H1 (cell line): ENCODE measurements around the gene PTCH1.

Source experiments
- BRCA1 ChIP-seq: IDR thresholded peaks from 2 replicates; pipeline ENCODE4 v1.6.1; 2012; ENCODE audit warnings: low read depth, low read length, improper control_type of control experiment
- CBX5 ChIP-seq: fragments of 300-800, 300-1000 bp; sonication (generic); IDR thresholded peaks from 2 replicates; pipeline ENCODE4 v1.7.1; 2016; ENCODE audit warnings: antibody characterized with exemption, low read length, low read depth
- EZH2 ChIP-seq: fragments of 200-600 bp; sonication (generic); IDR thresholded peaks from 2 replicates; pipeline ENCODE4 v1.7.1; 2012; ENCODE audit warnings: low read depth, mild to moderate bottlenecking, moderate library complexity, low read length, inconsistent platforms; ENCODE audit not compliant: severe bottlenecking
- GTF2F1 ChIP-seq: IDR thresholded peaks from 2 replicates; pipeline ENCODE4 v1.6.1; 2012; ENCODE audit warnings: low read depth, low read length, improper control_type of control experiment, borderline replicate concordance
- PHF8 ChIP-seq: fragments of 200-600 bp; sonication (generic); conservative IDR thresholded peaks from 2 replicates; pipeline ENCODE4 v1.7.1; 2012; ENCODE audit warnings: low read depth, mild to moderate bottlenecking, inconsistent platforms, low read length, moderate library complexity
- TF ChIP-seq, protein P1 (sequence below), 3 experiments: IDR thresholded peaks; 1 replicate in 2 of 3; 2 replicates in 1 of 3; pipeline versions ENCODE4 v1.5.1 to v1.6.1; 2011; ENCODE audit warnings: low read length in 3 of 3, mild to moderate bottlenecking in 3 of 3, inconsistent platforms in 2 of 3, low read depth in 1 of 3, moderate library complexity in 1 of 3; ENCODE audit not compliant: insufficient read depth in 1 of 3; ENCODE audit errors: control extremely low read depth in 1 of 3

DNA sequence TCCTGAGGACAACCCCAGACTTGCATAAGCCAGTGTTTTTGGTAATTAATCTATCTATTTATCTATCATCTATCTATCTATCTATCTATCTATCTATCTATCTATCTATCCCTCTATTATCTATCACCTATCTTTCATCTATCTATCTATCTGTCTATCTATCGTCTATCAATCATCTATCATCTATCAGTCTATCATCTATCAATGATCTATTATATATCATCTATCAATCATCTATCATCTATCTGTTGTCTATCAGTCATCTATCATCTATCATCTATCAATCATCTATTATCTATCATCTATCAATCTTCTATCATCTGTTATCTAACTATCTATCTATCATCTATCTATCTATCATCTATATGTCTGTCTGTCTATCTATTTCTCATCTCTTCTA lies 85.5 kb downstream of the PTCH1 start:
- no peak for TF ChIP-seq BRCA1
- TF ChIP-seq GTF2F1: no peak
- TF ChIP-seq, protein P1, sequence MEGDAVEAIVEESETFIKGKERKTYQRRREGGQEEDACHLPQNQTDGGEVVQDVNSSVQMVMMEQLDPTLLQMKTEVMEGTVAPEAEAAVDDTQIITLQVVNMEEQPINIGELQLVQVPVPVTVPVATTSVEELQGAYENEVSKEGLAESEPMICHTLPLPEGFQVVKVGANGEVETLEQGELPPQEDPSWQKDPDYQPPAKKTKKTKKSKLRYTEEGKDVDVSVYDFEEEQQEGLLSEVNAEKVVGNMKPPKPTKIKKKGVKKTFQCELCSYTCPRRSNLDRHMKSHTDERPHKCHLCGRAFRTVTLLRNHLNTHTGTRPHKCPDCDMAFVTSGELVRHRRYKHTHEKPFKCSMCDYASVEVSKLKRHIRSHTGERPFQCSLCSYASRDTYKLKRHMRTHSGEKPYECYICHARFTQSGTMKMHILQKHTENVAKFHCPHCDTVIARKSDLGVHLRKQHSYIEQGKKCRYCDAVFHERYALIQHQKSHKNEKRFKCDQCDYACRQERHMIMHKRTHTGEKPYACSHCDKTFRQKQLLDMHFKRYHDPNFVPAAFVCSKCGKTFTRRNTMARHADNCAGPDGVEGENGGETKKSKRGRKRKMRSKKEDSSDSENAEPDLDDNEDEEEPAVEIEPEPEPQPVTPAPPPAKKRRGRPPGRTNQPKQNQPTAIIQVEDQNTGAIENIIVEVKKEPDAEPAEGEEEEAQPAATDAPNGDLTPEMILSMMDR (IDR thresholded peaks at IDR 0.05; ENCODE audit: control extremely low read depth in 1 of 3, insufficient read depth in 1 of 3, low read depth in 1 of 3, low read length in 3 of 3): no peak
- TF ChIP-seq CBX5: no peak
- no peak for TF ChIP-seq PHF8
- no peak for TF ChIP-seq EZH2
